GM23338 (cell line): ENCODE data around the gene MICALL1. TPM values are rescaled to one million over a fixed set of nuclear protein-coding genes. Genes with fewer than 3 reads are reported as not detected.

ENCODE experiments used
- ATAC-seq: fragments of 200-7000 bp; cut with Tn5 transposase; 3 replicates; pipeline ENCODE4 v1.9.1; 2020
- DNase-seq: peaks from one replicate; pipeline ENCODE4 v3.0.0-alpha.2; 2015; ENCODE audit warnings: low spot score
- H2AFZ ChIP-seq: fragments of 200-600 bp; sonication (generic); 2 replicates; pipeline ENCODE4 v1.8.0; 2016; ENCODE audit warnings: antibody characterized with exemption, mild to moderate bottlenecking, moderate library complexity
- H3F3A ChIP-seq: fragments of 200-600 bp; sonication (generic); replicated peaks from 2 replicates; pipeline ENCODE4 v1.8.0; 2017; ENCODE audit warnings: antibody characterized with exemption, mixed run types, low read depth
- H3K27ac ChIP-seq: fragments of 200-600 bp; sonication (generic); 2 replicates; pipeline ENCODE4 v1.6.1; 2016; ENCODE audit warnings: low read depth
- H3K27me3 ChIP-seq: fragments of 200-600 bp; sonication (generic); 2 replicates; pipeline ENCODE4 v1.8.0; 2016; ENCODE audit warnings: mild to moderate bottlenecking, mixed run types, moderate library complexity; ENCODE audit not compliant: insufficient read depth
- H3K36me3 ChIP-seq: fragments of 200-600 bp; sonication (generic); 2 replicates; pipeline ENCODE4 v1.8.0; 2016; ENCODE audit warnings: mild to moderate bottlenecking; ENCODE audit not compliant: insufficient read depth
- H3K4me1 ChIP-seq: fragments of 200-600 bp; sonication (generic); 2 replicates; pipeline ENCODE4 v1.8.0; 2016; ENCODE audit warnings: mild to moderate bottlenecking, moderate library complexity; ENCODE audit not compliant: insufficient read depth
- H3K4me2 ChIP-seq: fragments of 200-600 bp; sonication (generic); 2 replicates; pipeline ENCODE4 v1.7.1; 2017; ENCODE audit warnings: mixed run types
- H3K4me3 ChIP-seq: fragments of 200-600 bp; sonication (generic); 2 replicates; pipeline ENCODE4 v1.6.1; 2016; ENCODE audit warnings: mixed run types
- H3K79me2 ChIP-seq: fragments of 200-600 bp; sonication (generic); replicated peaks from 2 replicates; pipeline ENCODE4 v1.8.0; 2017; ENCODE audit warnings: mild to moderate bottlenecking; ENCODE audit not compliant: insufficient read depth
- H3K9me2 ChIP-seq: fragments of 200-600 bp; sonication (generic); 2 replicates; pipeline ENCODE4 v1.8.0; 2017; ENCODE audit not compliant: insufficient read depth
- H4K20me1 ChIP-seq: fragments of 200-600 bp; sonication (generic); replicated peaks from 2 replicates; pipeline ENCODE4 v1.8.0; 2017; ENCODE audit warnings: mild to moderate bottlenecking; ENCODE audit not compliant: insufficient read depth
- H3K27ac Mint-ChIP-seq: 2 replicates; pipeline ENCODE4 v1.8.0; 2020; ENCODE audit warnings: inconsistent platforms, mild to moderate bottlenecking, moderate library complexity, mixed read lengths
- H3K27me3 Mint-ChIP-seq: 3 replicates; pipeline ENCODE4 v1.8.0; 2022; ENCODE audit warnings: low read depth, mild to moderate bottlenecking, moderate library complexity, mixed read lengths, inconsistent platforms; ENCODE audit not compliant: insufficient read depth, poor library complexity
- H3K36me3 Mint-ChIP-seq: 3 replicates; pipeline ENCODE4 v1.8.0; 2021; ENCODE audit warnings: low read depth, mild to moderate bottlenecking, inconsistent platforms, moderate library complexity, mixed read lengths
- H3K4me1 Mint-ChIP-seq: 3 replicates; pipeline ENCODE4 v1.8.0; 2020; ENCODE audit warnings: mild to moderate bottlenecking, inconsistent platforms, mixed read lengths
- H3K4me3 Mint-ChIP-seq: 3 replicates; pipeline ENCODE4 v1.8.0; 2021; ENCODE audit warnings: moderate library complexity, mild to moderate bottlenecking, inconsistent platforms, mixed read lengths
- H3K9me3 Mint-ChIP-seq: 3 replicates; pipeline ENCODE4 v1.8.0; 2020; ENCODE audit warnings: moderate library complexity, mild to moderate bottlenecking, inconsistent platforms, mixed read lengths
- CREB1 ChIP-seq: fragments of 250-450 bp; sonication (Bioruptor Pico); IDR thresholded peaks from 2 replicates; pipeline ENCODE4 v1.5.0; 2020; ENCODE audit warnings: low read depth, mild to moderate bottlenecking, moderate library complexity
- EZH2 ChIP-seq: fragments of 200-600 bp; sonication (generic); IDR thresholded peaks from one replicate; pipeline ENCODE4 v1.8.0; 2017; ENCODE audit warnings: antibody characterized with exemption, mild to moderate bottlenecking, low read depth; ENCODE audit not compliant: unreplicated experiment
- NANOG ChIP-seq: IDR thresholded peaks from 2 replicates; pipeline ENCODE4 v1.6.1; 2016; ENCODE audit warnings: antibody characterized with exemption, borderline replicate concordance
- POLR2AphosphoS5 ChIP-seq: IDR thresholded peaks from 2 replicates; pipeline ENCODE4 v1.6.1; 2016; ENCODE audit warnings: antibody characterized with exemption, low read depth
- STAT1 ChIP-seq: IDR thresholded peaks from one replicate; pipeline ENCODE4 v1.6.1; 2016; ENCODE audit warnings: antibody characterized with exemption; ENCODE audit not compliant: unreplicated experiment
- ZNF462 ChIP-seq: fragments of 250-450 bp; sonication (Bioruptor Pico); IDR thresholded peaks from 2 replicates; pipeline ENCODE4 v1.5.0; 2020; ENCODE audit warnings: mild to moderate bottlenecking, moderate library complexity
- polyA plus RNA-seq: library from polyadenylated mRNA; unstranded; fragments of >200 nt; fragmentation: Nextera tagmentation; extraction: Ambion mirVana; gene quantifications from 2 replicates; pipeline ENCODE4 v1.2.1, GENCODE V29; 2016
- total RNA-seq: library from RNA; depleted of rRNA; stranded (reverse); fragments of >200 nt; shearing (Covaris generic); gene quantifications from 2 replicates; pipeline ENCODE4 v1.2.3, GENCODE V29; 2014

The MICALL1 gene
- total and polyA plus RNA-seq, 2 experiments from 2014 or later = 5.9 to 33.1 TPM

- TF ChIP-seq ZNF462 (CRISPR knock-in tag) (no peak), CREB1 (CRISPR knock-in tag) (no peak), EZH2 (no peak)
Observed at GRCh38 chr22:37967637-37968451, 61.7 kb downstream of the MICALL1 start (continued).

DNA sequence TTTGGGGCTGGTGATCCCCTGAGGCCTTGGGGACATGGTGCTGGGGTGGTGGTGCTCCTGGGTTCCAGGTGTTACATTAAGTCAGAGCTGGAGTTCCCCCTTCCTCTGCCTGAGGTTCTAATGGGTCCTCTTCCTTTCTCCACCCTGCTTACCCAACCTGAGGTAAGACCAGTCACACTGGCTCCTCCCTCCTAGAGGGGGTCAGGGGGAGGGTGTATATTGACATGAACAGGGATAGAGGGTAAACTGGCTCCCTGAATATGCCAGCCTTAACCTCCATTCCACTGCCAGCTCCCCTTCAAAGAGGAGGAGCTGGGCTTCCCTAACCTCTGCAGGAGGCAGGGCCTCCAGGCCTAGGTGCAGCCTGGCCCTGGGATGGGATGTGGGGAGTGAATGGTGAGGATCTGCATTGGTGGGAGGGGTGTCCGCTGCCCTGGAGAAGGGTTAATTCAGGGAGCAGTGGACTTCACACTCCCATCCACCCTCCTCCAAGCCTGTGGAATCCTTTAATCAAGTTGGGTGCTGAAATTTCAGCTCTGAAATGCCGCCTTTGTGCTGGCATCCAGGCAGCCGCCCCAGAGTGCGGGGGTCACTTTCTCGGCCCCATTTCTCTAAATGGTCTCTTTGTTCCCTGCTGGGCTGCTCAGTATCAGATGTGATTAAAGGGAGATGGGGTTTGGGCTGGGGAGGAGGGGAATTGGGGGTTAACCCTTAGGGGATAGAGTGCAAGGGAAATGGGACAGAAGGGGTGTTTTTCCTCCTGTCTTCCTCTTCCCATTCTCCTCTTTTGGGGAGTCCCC is 62.6 kb downstream of the MICALL1 start:
- ATAC-seq = no peak
- H3K27me3 Mint-ChIP-seq = peaks cover 20% of the 10 kb centered on the region
- no peak overlapping the region for H3K27ac ChIP-seq
- TF ChIP-seq STAT1 = no peak
- no peak for TF ChIP-seq NANOG
- TF ChIP-seq CREB1 (CRISPR knock-in tag) = no peak
- no peak for TF ChIP-seq POLR2AphosphoS5
- TF ChIP-seq ZNF462 (CRISPR knock-in tag) = no peak

More for the DNA sequence above, 62.6 kb downstream of the MICALL1 start:
- no peaks in the 10 kb centered on the region for H3K9me2 ChIP-seq
- no peak overlapping the region for H3K4me3 Mint-ChIP-seq
- H3K4me3 ChIP-seq = no peak overlapping the region
- H3K36me3 ChIP-seq = 0 out of 2 replicates have a peak, but pooled peaks cover 3% of the 10 kb centered on the region
- no peaks in the 10 kb centered on the region; the same call in 2 of the 3 replicates for H3K9me3 Mint-ChIP-seq
- H3K4me1 ChIP-seq = peaks cover 17% of the 10 kb centered on the region
- H4K20me1 ChIP-seq = peaks cover 19% of the 10 kb centered on the region
- H3K4me1 Mint-ChIP-seq = peaks cover 37% of the 10 kb centered on the region
- DNase-seq = no peak
- H3K27ac Mint-ChIP-seq = no peak overlapping the region
- H3F3A ChIP-seq = peaks cover 9% of the 10 kb centered on the region; the same call in 1 of the 2 replicates
- no peak overlapping the region for H3K4me2 ChIP-seq
- no peak overlapping the region for H2AFZ ChIP-seq
- peaks cover 41% of the 10 kb centered on the region for H3K36me3 Mint-ChIP-seq
- H3K79me2 ChIP-seq = peaks cover 5% of the 10 kb centered on the region; the same call in 1 of the 2 replicates
- no peaks in the 10 kb centered on the region for H3K27me3 ChIP-seq
